SK-N-DZ (cell line): ENCODE results near the gene MAP3K13.
"Not testable (repeated sequence)": the region's sequence is repeated elsewhere in the genome, so short reads cannot be mapped to it uniquely, and the experiment has no call there.

ENCODE experiments used
- DNase-seq: peaks from one replicate; pipeline ENCODE4 v3.0.0-alpha.2; 2015; ENCODE audit warnings: low spot score

Gene MAP3K13

GRCh38 chr3:185397676-185398075 is 34.7 kb downstream of the MAP3K13 start:
- peak; percentile 9 for DNase-seq

DNA sequence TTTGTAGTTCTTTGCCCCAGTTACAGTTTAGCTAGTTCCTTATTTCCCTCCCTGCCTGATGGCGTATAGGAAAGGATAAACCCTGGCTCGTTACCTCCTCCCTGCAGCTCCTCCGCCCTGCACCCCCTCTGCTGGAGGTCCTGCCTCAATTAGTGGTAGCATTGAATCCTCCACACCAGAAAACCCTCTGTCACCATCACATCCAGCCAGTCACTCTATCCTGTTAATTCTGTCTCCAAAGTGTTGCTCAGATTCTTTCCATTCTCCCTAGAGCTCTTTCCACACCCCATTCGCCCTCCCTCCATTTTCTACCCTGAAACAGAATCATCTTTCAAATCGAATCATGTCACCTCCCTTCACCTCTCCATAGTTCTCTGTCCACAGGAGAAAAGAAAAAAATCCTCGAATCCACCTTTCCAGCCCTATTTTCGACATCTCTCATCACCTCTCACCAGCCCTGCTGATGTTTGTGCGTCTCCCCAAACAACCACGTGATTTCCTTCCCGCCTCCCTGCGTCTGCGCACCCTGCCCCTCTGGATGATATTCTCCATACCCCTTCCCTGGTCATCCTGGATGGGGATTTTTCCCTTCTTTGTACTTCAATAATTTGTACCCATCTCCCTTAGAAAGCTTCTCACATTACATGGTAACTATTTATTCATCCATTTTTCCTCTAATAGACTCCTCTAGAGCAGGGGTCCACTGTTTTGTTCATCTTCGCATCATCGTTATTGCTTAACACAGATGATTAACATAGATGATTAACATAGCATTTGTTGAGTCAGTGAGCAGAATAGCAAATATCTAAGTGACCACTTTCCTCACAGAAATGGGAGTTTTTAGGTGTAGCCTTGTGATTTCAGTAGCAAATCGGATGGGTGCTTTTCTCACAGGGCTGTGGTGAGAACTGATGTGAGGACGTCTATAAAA is 37.1 kb downstream of the MAP3K13 start:
- DNase-seq = peak; percentile 24

- DNase-seq = no peak
These were observed 37.9 kb downstream of the MAP3K13 start for GRCh38 chr3:185400866-185401265.

DNA sequence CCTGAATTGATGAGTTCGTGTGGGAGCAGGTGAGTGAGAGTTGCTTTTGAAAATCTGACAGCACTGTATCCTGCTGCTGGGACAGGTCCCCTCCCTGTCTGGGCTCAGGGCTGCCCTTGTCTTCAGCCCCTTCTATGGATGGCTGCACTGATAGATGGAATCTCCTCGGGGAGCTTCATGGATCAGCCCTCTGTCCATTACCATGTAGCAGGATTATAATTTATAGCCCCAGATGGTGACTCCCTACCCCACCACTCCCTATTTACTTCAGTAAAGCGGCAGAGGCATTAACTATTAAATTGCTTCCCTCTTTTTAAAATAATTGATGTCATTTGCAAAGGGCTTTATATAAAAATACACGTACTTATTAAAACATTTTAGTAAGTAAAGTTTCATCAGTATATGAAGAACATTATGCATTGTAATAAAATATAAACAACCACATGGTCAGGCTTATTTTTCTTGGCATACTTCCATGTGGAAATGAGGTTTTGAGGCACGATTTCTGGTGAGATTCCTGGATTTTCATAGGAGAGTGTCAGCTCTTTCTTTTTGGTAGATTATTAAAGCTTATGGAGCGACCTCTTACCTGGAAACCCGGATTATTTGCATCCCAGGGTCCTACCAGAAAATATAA is 38.5 kb downstream of the MAP3K13 start:
- DNase-seq = peak; percentile 75

GRCh38 chr3:185402561-185402960 is 39.6 kb downstream of the MAP3K13 start:
- DNase-seq = peak; percentile 84

- peak; percentile 84 for DNase-seq
These were observed 40.1 kb downstream of the MAP3K13 start for GRCh38 chr3:185403002-185403401.

- DNase-seq = no peak
These were observed 42.3 kb downstream of the MAP3K13 start for GRCh38 chr3:185405243-185405642.

- no peak for DNase-seq
These were observed 42.7 kb downstream of the MAP3K13 start for GRCh38 chr3:185405664-185406063.

- DNase-seq = no peak
These were observed 43.2 kb downstream of the MAP3K13 start for GRCh38 chr3:185406121-185406620.

DNA sequence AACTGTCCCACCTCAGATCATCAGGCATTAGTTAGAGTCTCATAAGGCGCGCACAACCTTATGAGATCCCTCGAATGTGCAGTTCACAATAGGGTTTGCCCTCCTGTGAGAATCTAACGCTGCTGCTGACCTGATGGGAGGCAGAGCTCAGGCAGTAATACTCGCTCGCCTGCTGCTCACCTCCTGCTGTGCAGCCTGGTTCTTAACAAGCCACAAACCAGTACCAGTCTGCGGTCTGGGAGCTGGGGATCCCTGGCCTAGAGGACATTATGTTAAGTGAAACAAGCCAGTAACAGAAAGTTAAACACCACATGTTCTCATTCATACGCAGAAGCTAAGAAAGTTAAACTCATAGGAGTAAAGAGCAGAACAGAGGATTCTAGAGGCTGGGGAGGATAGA is 47.0 kb downstream of the MAP3K13 start:
- no peak for DNase-seq

GRCh38 chr3:185411133-185411532 is 48.2 kb downstream of the MAP3K13 start:
- no peak for DNase-seq

GRCh38 chr3:185416513-185416912 is 53.6 kb downstream of the MAP3K13 start:
- DNase-seq = no peak

- DNase-seq = not testable (repeated sequence)
These were observed 55.6 kb downstream of the MAP3K13 start for GRCh38 chr3:185418561-185418977.

- DNase-seq = no peak
These were observed 57.8 kb downstream of the MAP3K13 start for GRCh38 chr3:185420762-185421161.

- DNase-seq = no peak
These were observed 58.8 kb downstream of the MAP3K13 start for GRCh38 chr3:185421577-185422232.

- DNase-seq = no peak
These were observed 59.7 kb downstream of the MAP3K13 start for GRCh38 chr3:185422677-185423076.

DNA sequence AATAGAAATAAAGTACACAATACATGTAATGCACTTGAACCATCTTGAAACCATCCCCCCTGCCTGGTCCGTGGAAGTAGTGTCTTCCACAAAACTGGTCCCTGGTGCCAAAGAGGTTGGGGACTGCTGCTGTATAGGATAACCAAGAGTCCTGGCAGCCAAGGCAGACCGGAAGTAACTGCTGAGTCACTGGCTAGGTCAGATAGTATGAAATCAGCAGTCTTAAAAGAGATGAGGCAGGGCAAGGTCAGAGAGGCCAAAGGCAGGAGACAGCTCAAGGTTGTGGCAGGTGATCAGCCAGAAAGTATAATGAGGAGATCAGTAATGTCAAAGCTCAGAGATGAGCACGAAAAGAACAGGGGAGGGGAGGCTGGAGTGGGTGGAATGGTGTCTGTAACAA is 60.2 kb downstream of the MAP3K13 start:
- DNase-seq = no peak

- DNase-seq = no peak
These were observed 61.5 kb downstream of the MAP3K13 start for GRCh38 chr3:185424435-185424834.

- no peak for DNase-seq
These were observed 67.4 kb downstream of the MAP3K13 start for GRCh38 chr3:185430375-185430774.

GRCh38 chr3:185439745-185440466 is 77.0 kb downstream of the MAP3K13 start:
- DNase-seq = no peak

- DNase-seq = no peak
These were observed 79.1 kb downstream of the MAP3K13 start for GRCh38 chr3:185442031-185442430.
